ENCODE results near the gene SIK1. TPM values are rescaled to one million over a fixed set of nuclear protein-coding genes. Genes with fewer than 3 reads are reported as not detected.

SIK1 gene
- total and polyA plus RNA-seq, 4 experiments from 2014 or later = 0.35 TPM; not detected in 3

DNA sequence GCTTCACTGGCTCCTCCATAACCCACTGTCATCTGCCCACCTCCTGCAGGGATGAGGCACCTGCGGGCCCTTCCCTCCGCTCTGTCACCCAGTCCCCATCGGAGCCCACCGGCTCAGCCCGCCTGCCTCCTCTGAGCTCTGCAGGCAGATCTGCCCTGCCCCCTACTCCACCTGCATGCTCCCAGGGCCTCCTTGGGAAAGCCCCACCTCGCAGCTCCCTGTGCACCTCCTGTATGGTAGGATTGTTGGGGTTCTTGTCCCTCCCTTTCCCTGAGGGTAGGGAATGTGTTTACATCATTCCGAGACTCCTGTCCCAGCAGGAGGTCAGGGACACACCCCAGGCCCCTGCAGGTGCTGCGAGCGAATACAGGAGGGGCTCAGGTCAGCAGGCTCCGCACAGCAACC lies 50.5 kb downstream of the SIK1 start:
- Mint-ChIP-seq H3K4me1 (no peaks in the 10 kb centered on the region), H3K27me3 (no peaks in the 10 kb centered on the region), H3K27ac (no peak overlapping the region), H3K4me3 (no peak overlapping the region), H3K36me3 (no peaks in the 10 kb centered on the region), H3K9me3 (no peaks in the 10 kb centered on the region)
- H3K4me1 ChIP-seq (ENCODE audit: insufficient read depth, low read length) = no peaks in the 10 kb centered on the region
- H3K27ac ChIP-seq (ENCODE audit: low read depth, low read length) = no peak overlapping the region
- peak in 1 of 5 donors; percentile 5 for DNase-seq
- H3K4me3 ChIP-seq (ENCODE audit: low read length in 2 of 2) = no peak overlapping the region
- H3K27me3 ChIP-seq (ENCODE audit: insufficient read depth, low read length) = no peaks in the 10 kb centered on the region
- CTCF ChIA-PET (ENCODE audit: partially characterized antibody) = no interaction called here
- POLR2A ChIA-PET (ENCODE audit: partially characterized antibody) = no interaction called here
- H3K36me3 ChIP-seq (ENCODE audit: insufficient read depth, low read length) = no peaks in the 10 kb centered on the region
- no peaks in the 10 kb centered on the region for H3K9me3 ChIP-seq (ENCODE audit: control insufficient read depth in 1 of 2, low read length in 2 of 2)
- intact Hi-C loops (cut with micrococcal nuclease) = no loop called here

DNA sequence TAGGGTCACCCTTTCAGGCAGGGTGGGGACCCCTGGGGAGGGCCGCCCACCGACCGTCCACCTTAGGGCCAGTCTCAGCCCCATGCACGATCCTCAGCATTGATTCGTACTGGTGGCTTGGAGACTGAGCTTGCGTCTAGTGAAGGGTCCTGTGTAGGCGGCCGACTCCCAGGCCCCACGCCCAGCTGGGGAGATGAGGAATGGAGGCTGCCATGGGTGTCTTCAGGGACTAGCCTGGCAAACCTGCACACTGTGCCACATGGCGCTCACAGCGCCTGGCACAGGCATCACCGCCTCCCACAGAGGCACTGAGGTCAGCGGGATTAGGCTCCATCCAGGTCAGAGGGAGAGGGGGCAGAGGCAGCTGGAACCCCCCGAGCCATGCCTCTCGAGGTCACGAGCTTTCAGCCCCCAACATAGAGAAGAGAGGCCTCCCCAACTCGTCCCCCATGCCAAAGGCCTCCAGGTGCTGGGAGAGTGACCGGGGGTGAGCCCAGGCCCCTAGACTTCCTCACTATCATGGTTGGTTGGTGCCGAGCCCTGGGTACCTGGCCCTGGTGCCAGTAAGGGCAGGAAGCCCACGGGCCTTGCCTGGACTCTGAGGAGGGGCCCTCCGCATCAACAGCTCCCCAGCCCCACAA lies 51.0 kb downstream of the SIK1 start:
- ChIA-PET POLR2A (ENCODE audit: partially characterized antibody) (no interaction called here), CTCF (ENCODE audit: partially characterized antibody) (no interaction called here)
- H3K9me3 ChIP-seq (ENCODE audit: control insufficient read depth in 1 of 2, low read length in 2 of 2) = no peaks in the 10 kb centered on the region
- no peaks in the 10 kb centered on the region for H3K4me1 ChIP-seq (ENCODE audit: insufficient read depth, low read length)
- H3K27me3 ChIP-seq (ENCODE audit: insufficient read depth, low read length) = no peaks in the 10 kb centered on the region
- H3K4me3 ChIP-seq (ENCODE audit: low read length in 2 of 2) = no peak overlapping the region
- H3K36me3 Mint-ChIP-seq = no peaks in the 10 kb centered on the region
- H3K4me3 Mint-ChIP-seq = no peak overlapping the region
- H3K27ac ChIP-seq (ENCODE audit: low read depth, low read length) = no peak overlapping the region
- no peak overlapping the region for H3K27ac Mint-ChIP-seq
- H3K9me3 Mint-ChIP-seq = no peaks in the 10 kb centered on the region
- DNase-seq = peak in 1 of 5 donors; percentile 38
- H3K27me3 Mint-ChIP-seq = peaks cover 0 to 1% of the 10 kb centered on the region in 2 donors
- intact Hi-C loops (cut with micrococcal nuclease) = no loop called here
- H3K4me1 Mint-ChIP-seq = no peaks in the 10 kb centered on the region
- no peaks in the 10 kb centered on the region for H3K36me3 ChIP-seq (ENCODE audit: insufficient read depth, low read length)

DNA sequence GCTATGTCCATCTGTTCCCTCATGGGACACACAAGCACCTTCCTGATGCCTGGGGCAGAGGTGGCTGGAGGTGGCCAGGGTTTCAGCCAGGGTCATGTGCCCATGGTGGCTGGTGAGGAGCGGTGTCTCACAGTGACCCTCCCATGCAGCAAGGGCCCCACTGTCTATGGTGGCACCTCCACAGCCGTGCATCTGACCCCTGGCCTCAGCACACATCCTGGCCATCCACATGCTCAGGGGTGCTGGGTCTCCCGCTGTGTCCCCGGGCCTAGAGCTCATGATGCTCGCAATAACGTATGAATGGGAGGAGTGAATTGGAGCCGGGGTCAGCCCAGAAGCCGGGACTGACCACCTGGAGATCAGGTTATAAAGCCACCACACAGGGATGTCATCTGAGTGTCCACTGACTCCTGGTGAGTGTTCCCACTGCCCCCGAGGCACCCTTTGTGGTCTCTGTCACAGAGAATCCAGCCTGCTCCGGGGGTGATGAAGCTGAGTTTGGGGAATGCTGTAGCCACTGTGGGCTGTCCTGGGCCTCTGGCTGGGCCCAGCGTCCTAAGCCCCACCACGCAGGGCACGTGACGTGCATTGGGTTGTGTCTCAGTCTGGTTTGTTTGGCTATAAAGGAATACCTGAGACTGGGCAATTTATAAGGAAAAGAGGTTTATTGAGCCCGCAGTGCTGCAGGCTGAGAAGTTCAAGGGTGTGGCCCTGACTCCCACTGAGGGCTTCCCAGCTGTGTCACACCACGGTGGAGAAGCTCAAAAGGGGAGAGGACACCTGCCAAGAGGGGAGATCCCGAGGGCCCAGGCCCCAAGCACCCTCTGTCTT lies 51.7 kb downstream of the SIK1 start:
- Mint-ChIP-seq H3K4me1 (no peaks in the 10 kb centered on the region), H3K36me3 (no peaks in the 10 kb centered on the region), H3K9me3 (no peaks in the 10 kb centered on the region), H3K4me3 (no peak overlapping the region), H3K27me3 (peaks cover 0 to 1% of the 10 kb centered on the region in 2 donors), H3K27ac (peak overlapping the region in 1 of 7 donors; percentile 29)
- intact Hi-C loops (cut with micrococcal nuclease) = no loop called here
- Histone ChIP-seq H3K36me3 (ENCODE audit: insufficient read depth, low read length) (no peaks in the 10 kb centered on the region), H3K27me3 (ENCODE audit: insufficient read depth, low read length) (no peaks in the 10 kb centered on the region), H3K4me3 (ENCODE audit: low read length in 2 of 2) (no peak overlapping the region), H3K9me3 (ENCODE audit: control insufficient read depth in 1 of 2, low read length in 2 of 2) (no peaks in the 10 kb centered on the region), H3K27ac (ENCODE audit: low read depth, low read length) (no peak overlapping the region), H3K4me1 (ENCODE audit: insufficient read depth, low read length) (no peaks in the 10 kb centered on the region)
- POLR2A ChIA-PET (ENCODE audit: partially characterized antibody) = no interaction called here
- CTCF ChIA-PET (ENCODE audit: partially characterized antibody) = no interaction called here
- DNase-seq = no peak

DNA sequence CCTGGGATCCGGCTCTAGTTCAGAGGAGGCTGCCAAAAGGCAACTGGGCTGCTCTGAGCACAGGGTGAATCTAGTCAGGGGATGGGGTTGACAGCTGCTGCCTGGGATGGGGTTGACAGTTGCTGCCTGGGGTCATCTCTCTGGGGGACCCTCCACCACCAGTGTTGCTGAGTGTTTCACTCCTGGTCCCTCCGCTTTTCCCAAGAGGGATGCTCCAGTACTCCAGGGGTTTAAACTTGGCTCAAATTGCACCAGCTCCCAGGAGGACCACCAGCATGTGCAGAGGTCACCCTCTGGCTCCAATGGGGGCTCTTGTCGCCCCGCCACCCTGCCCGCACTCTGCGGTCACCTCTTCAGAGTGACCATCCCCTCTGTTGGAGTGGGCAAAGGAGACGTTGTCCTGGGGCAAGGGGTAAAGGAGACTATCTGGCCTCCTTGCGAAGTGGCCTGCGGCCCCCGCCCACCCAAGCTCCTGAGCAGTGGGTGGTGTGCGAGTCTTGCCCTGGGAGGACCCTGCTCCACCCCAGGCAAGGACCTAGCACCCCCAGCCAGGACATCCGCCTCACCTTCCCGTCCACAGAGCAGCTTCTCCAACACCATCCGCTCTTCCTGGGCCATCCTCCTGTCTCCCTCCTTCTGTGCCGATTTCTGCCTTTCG lies 52.6 kb downstream of the SIK1 start:
- CTCF ChIA-PET (ENCODE audit: partially characterized antibody) = no interaction called here
- intact Hi-C loops (cut with micrococcal nuclease) = no loop called here
- peak in 1 of 5 donors; percentile 7 for DNase-seq

DNA sequence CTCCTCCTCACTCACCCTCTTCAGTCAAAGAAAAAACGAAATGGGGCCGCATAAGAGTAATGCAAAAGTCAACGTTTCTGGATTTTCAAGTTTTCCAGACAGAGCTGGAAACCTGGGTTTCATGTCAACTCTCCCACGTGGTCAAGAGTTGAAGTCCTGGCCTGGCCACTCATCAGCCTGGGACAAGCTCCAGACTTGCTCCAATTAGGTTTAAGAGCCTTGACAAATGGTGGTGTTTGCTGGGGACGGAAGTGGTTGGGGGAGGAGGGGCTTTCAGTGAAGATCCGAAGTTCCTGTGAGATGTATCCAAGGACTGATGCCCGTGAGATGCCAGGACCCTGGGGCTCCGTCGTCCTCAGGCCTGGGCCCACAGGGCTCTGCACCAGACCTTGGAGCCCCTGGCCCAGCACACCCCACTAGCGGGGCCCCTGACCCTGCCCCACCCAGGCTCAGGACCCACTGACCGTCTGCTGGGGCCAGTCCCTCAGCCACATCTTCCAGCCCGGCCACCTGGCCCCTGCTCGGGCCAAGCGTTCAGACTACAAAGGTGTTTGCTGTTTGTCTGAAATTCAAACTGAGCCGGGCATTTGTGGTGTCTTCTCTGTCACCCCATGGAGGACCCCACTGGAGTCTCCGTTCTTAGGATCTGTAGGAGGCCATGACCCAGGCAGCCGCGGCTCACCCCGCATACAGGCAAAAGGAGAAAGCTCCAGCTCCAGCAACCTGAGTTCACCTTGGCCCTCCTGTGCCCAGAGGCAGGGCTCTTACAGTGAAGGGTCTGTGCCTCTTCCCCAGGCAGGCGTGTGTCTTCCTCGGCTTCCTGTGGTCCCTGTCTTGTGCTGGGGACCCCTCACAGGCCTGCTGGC lies 53.3 kb downstream of the SIK1 start:
- no peak overlapping the region for H3K27ac ChIP-seq (ENCODE audit: low read depth, low read length)
- Mint-ChIP-seq H3K9me3 (no peaks in the 10 kb centered on the region), H3K27ac (no peak overlapping the region), H3K4me1 (no peaks in the 10 kb centered on the region), H3K27me3 (peaks cover 1 to 2% of the 10 kb centered on the region in 2 donors), H3K4me3 (no peak overlapping the region), H3K36me3 (no peaks in the 10 kb centered on the region)
- H3K4me1 ChIP-seq (ENCODE audit: insufficient read depth, low read length) = no peaks in the 10 kb centered on the region
- peak in 1 of 5 donors; percentile 22 for DNase-seq
- H3K4me3 ChIP-seq (ENCODE audit: low read length in 2 of 2) = no peak overlapping the region
- ChIA-PET CTCF (ENCODE audit: partially characterized antibody) (no interaction called here), POLR2A (ENCODE audit: partially characterized antibody) (no interaction called here)
- intact Hi-C loops (cut with micrococcal nuclease) = no loop called here
- no peaks in the 10 kb centered on the region for H3K36me3 ChIP-seq (ENCODE audit: insufficient read depth, low read length)
- H3K27me3 ChIP-seq (ENCODE audit: insufficient read depth, low read length) = no peaks in the 10 kb centered on the region
- H3K9me3 ChIP-seq (ENCODE audit: control insufficient read depth in 1 of 2, low read length in 2 of 2) = no peaks in the 10 kb centered on the region

More for the DNA sequence above, 52.6 kb downstream of the SIK1 start:
- POLR2A ChIA-PET (ENCODE audit: partially characterized antibody) = no interaction called here
- Histone ChIP-seq H3K36me3 (ENCODE audit: insufficient read depth, low read length) (no peaks in the 10 kb centered on the region), H3K9me3 (ENCODE audit: control insufficient read depth in 1 of 2, low read length in 2 of 2) (no peaks in the 10 kb centered on the region), H3K4me1 (ENCODE audit: insufficient read depth, low read length) (no peaks in the 10 kb centered on the region), H3K27me3 (ENCODE audit: insufficient read depth, low read length) (no peaks in the 10 kb centered on the region), H3K4me3 (ENCODE audit: low read length in 2 of 2) (no peak overlapping the region), H3K27ac (ENCODE audit: low read depth, low read length) (no peak overlapping the region)
- Mint-ChIP-seq H3K27me3 (peaks cover 0 to 1% of the 10 kb centered on the region in 2 donors), H3K27ac (peak overlapping the region in 1 of 7 donors; percentile 52), H3K4me3 (no peak overlapping the region), H3K36me3 (no peaks in the 10 kb centered on the region), H3K9me3 (no peaks in the 10 kb centered on the region), H3K4me1 (no peaks in the 10 kb centered on the region)

DNA sequence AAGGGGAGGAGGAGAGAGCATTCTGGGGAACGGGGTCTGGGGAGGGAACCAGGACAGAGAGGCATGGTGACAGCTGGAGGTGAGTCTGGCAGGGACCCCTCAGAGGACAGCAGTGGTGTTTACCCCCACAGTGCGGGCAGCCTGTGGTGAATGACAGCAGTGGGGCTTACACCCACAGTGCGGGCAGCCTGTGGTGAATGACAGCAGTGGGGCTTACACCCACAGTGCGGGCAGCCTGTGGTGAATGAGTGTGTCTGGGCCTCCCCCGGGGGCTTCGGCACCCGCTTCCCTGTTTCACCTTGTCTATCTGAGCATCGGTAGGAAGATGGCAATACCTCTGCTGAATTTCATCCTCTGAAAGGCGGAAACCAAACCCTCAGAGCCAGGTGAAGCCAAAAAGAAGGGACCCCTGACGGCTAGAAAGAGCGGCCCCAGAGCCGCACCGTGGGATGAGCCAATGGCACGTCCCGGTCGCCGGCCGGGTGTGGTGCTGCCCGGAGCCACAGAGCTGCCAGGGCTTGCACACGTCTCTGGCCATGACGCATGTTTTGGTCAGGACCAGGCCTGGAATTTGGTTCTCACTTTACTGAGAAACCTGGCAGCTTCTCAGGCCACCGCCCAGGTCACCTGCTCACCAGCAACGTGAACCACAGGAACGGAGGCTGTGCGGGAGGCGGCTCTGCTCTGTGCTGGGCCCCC lies 54.1 kb downstream of the SIK1 start:
- H3K27me3 Mint-ChIP-seq = peaks cover 1 to 2% of the 10 kb centered on the region in 2 donors
- no peak overlapping the region for H3K4me3 Mint-ChIP-seq
- no peak overlapping the region for H3K27ac Mint-ChIP-seq
- H3K4me3 ChIP-seq (ENCODE audit: low read length in 2 of 2) = no peak overlapping the region
- intact Hi-C loops (cut with micrococcal nuclease) = no loop called here
- H3K9me3 ChIP-seq (ENCODE audit: control insufficient read depth in 1 of 2, low read length in 2 of 2) = no peaks in the 10 kb centered on the region
- no peaks in the 10 kb centered on the region for H3K36me3 ChIP-seq (ENCODE audit: insufficient read depth, low read length)
- H3K27me3 ChIP-seq (ENCODE audit: insufficient read depth, low read length) = no peaks in the 10 kb centered on the region
- H3K36me3 Mint-ChIP-seq = no peaks in the 10 kb centered on the region
- CTCF ChIA-PET (ENCODE audit: partially characterized antibody) = no interaction called here
- no peaks in the 10 kb centered on the region for H3K9me3 Mint-ChIP-seq
- POLR2A ChIA-PET (ENCODE audit: partially characterized antibody) = no interaction called here
- no peaks in the 10 kb centered on the region for H3K4me1 Mint-ChIP-seq
- H3K27ac ChIP-seq (ENCODE audit: low read depth, low read length) = no peak overlapping the region
- DNase-seq = peak in 1 of 5 donors; percentile 17
- no peaks in the 10 kb centered on the region for H3K4me1 ChIP-seq (ENCODE audit: insufficient read depth, low read length)
